GM21515 (cell line): Measurements from ENCODE around the gene MIEF1.

Experiments
- ATAC-seq: cut with Tn5 transposase; IDR thresholded peaks from one replicate; pipeline ENCODE4 v1.9.1; 2021; ENCODE audit not compliant: unreplicated experiment

MIEF1 gene

DNA sequence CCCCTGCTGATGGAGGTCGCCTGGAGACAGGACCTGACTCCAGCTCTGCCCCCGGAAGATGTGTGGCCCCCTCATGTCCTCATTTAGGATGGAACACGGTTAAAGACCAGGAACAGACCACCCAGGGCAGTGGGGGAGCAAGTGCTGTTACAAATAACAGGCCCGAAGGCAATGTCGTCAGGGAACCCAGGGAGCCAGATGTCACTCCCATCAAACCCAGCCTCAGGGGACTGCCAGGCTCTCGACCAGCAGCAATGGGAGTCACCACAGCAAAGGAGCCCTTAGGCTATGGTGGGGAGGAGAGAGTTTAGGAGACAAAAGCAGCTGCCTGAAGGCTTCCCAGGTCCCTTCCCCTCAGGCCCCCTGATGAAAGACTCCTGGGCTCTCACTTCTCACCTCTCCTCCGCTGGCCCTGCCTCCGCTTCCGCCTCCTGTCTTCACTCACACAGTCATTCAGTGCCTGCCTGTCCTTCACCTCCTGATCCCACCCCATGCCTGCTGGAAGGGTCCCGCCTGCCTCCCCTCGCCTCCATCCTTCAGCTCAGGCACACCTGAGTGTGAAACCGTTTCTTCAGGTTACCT is 26.1 kb downstream of the MIEF1 start:
- no peak for ATAC-seq

DNA sequence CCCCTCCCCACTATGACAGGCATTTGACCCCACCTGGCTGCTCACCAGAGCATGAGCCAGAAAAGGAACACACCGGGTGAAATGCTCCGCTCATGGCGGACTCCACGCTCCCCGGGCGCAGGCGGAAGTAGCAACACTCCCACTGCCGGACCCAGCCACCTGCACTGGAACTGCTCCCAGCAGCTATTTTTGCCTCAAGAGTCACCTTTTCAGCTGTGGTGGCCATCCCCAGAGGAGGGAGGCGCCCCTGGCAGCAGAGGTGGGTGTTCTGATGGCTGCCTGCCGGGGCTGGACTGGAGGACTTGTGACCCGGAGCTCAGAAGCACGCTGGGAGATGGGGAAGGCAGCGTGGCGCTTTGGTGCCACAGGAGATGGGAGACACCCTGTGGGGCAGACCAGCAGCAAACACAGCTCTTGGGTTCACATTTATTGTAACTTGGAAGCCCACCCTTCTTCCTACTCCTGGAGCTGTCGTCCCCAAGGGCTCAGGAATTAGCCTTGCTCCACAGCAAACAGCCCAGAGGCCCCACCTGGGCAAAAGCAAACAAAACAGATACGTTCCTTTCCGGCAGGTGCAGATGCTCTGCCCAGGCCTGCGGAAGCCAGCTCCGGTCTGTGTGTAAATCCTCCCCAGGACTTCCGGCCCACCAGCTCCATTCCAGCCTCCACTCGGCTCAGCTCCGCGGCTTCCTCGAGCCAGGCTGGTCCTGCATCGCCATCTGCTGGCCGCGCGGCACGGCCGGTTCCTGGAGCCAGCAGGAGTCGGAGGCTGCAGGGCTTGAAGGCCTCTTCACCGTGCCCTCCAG is 26.8 kb downstream of the MIEF1 start:
- peak; percentile 32 for ATAC-seq

DNA sequence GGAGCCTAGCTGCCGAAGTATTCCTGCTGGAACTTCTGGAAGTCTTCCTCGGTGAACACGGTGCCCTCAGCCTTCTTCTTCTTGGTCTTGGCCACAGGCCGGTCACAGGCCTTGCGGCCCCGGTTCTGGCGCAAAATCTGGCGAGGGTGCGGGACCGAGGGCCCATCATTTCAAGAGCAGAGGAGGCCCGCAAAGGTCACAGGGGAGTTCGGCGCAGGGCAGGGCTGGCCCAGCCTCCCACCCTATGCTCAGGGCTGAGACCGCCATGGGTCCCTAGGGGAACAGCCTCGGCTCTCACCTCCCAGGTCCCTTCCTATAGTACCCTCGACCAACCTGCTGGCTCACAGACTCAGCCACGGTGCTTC is 27.4 kb downstream of the MIEF1 start:
- no peak for ATAC-seq

DNA sequence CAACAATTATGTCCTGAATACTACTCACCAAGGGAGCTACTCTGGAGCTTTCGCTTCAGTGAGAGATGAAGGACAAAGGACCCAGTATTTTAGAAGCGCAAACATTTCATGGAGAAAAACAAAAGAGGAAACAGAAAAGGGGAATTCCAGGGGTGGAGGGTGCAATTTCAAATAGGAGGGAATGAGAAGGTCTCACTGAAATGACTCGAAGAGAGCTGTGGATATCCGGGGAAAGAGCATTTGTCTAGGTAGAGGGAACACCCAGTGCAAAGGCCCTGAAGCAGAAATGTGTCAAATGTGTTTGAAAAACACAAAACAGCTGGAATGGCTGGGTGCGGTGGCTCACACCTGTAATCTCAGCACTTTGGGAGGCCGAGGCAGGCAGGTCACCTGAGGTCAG is 28.0 kb downstream of the MIEF1 start:
- no peak for ATAC-seq

DNA sequence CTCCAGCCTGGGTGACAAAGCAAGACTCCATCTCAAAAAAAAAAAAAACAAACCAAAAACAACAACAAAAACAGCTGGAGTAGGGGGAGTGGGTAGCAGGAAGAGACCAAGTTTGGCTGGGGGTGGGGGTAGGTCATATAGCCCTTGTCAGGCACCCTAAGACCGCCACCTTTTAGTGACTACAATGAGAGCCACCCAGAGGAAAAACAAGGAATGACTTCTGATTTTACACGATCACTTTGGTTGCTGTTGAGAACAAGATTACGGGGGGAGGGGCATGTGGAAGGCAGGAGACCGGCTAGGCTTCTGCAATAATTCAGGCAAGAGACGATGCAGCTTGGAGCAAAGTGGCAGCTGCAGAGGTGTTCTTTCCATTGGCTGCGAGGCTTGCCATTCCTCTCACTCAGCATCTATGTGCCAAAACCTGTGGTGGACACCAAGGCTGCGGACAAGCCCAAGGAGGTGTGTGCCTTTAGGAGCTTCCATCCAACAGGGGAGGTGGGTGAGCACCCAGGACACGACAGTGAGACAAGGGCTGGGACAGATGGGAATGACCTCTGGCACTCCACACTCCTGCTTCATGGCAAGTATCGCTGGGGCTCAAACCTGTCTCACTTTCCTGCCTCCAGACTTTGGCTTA is 28.7 kb downstream of the MIEF1 start:
- no peak for ATAC-seq

DNA sequence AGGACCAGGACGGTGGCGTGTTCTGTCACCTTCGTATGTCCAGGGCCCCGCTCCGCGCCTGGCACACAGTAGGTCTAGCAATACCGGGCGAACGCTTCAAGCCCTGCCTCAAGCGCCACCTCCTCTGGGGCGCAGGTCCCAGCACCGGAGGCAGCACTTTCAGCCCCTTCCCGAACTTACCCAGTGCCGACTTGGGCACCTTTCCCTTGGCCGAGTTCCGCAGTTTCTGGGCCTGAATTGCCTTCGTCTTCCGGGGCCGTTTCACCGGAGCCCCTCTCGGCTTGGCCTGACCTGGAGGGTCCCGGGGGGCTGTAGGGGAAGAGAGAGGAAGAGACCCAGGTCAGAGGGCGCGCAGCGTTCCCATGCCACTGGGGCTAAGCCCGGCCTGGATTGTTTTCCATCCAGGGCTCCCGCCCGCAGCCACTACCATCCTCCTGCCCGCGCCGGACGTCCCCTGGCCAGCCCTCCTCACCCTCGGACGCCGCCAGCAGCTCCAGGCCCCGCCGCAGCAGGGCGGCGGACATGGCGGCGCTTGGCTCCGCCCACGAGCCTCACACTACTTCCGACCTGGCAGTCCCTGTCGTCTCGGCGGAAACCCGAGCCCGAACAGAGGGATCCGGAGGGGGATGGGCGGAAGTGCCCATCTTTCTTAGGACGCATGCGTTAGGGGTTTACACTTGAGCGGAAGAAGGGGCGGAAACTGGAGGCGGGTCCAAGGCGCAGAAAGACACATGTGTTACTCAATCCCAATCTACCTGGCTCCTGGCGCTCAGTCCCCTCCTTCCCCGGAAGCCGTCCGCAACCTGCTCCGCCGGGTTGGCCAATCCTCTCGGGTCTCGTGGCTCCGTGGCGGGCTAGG is 30.4 kb downstream of the MIEF1 start, which contains the start of gene RPS19BP1:
RPS19BP1 (minus strand) TSS at position 534 of the 859 bp plus-strand sequence; CDS start at position 524, 10 bp downstream.
- peak; percentile 61 for ATAC-seq

DNA sequence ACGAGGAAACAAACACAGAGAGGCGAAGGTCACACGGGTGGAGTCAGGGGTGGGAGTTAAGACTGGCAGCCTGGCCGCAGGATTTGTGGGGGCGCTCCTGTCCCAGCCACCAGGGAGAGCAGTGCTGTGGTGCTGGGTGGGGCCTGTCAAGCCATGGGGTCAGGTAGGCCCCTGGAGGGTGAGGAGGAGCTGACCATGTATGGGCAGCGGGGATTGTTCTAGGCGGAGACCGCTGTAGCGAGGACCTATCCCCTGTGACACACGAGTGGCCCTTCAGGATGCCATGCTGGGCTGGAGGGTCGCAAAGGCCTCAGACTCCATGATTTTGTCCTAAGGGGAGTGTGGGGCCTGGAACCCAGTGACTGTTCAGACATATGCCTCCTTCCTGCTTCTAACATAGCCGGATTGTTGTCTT is 32.0 kb downstream of the MIEF1 start:
- no peak for ATAC-seq

DNA sequence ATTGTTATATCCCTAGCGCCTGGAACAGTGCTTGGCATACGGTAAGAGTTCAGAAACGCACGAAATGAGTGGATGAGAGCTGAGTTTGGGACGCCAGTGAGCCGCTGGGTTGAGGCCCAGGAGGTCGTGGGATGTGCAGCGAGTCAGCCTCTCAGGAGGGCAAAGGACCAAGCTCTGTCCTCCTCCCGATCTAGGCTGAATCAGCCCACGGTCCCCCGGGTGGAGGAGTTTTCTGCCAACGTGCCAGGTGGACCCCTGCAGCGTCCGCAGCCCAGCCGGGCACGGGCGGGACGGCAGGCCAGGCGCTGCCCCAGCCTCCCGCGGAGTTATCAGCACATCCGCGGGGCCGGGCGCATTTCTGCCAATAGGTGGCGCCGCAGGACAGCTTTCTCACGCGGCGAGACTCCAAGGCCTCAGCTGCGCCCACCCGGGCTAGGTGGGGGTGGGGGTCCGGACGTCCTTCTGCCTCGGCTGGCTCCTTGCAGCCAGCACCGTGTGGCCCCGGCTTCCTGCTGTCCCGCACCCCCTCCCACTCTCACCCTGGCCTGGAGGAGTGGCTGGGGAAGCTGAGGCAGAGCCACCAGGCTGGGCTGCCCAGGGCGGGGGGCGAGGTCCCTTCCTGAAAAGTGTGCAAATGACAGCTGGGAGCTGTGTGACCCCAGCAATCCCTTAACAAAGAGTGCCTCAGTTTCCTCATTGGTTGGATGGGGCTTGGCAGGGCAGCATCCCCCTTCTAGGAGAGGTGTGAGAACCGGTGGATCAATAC is 32.7 kb downstream of the MIEF1 start:
- peak; percentile 28 for ATAC-seq

DNA sequence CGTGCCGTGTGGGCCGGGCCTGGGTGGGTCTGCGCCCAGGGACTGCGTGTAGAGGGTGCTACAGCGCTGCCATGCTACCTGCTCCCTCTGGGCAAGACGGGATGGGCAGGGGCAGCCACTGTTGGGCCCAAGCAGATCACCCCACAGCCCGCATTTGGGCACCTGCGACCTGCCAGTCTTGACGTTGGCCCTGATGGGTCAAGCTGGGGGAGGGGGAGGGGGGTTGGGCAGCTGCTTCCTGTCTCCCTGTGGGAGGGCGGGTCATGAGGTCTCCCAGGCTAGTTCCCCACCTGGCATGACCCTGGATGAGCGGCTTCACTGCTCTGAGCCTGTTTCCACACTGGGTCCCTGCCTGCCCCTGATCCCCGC is 33.3 kb downstream of the MIEF1 start:
- no peak for ATAC-seq

DNA sequence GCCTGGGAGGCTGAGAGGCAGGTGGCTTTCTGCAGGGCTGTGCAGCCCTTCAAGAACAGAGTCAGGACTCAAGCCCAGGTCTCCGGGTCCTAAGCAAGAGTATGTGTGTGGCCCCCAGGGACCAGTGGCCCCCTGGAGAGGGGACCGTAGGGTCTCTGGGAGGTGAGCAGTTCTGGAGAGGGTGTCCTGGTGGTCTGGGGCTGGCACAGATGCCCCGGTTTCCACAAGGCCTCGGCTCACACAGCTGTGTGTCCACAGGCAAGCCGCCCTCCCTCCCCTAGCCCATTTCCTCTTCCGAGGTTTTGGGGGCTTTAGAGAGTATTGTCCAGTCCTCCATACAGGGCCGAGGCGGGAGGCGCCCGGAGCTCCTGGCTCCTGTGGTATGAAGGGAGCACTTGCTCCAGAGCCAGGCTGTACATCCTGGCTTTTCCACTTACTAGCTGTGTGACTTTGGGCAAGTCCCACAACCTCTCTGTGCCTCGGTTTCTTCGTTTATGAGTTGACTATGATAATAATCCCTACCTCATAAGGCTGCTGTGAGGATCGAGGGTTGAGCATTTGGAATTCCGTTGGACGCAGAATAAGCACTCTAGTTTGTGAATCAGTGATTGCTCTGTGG is 33.9 kb downstream of the MIEF1 start:
- no peak for ATAC-seq

DNA sequence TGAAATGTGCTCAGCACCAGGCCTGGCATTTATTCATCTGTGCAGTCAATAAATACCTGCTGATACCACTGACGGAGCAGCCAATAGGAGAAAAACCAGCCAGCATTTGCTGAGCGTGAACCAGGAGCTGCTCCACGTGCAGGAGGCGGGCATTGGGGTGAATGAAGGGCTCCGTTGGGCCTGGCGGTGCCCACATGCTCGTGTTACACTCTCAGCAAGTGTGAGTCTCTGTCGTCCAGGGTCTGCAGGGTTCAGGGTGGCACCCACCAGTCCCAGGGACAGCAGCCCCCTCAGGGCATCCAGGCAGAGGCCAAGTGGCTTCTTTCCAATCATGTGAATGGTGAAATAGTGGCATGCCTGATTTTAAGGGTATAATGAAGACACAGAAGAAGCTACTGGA is 34.6 kb downstream of the MIEF1 start:
- no peak for ATAC-seq

DNA sequence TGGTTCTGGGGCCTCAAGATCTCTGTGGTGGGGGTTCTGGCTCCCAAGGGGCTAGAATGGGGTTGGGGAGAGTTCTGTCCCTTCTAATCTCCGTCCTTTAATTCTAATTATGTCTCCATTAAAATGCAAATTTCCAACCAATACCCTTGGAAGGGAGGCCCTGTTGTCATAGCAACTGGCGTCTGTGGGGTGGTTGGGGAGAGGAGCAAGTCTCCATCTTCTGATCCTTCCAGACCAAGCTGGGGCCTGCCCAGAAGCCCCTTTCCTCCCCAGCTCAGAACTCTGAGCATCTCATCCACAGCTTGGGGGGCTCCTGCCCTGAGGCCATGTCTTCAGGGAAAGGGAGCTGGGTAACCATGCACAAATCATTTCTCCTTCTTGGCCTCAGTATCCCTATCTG is 35.9 kb downstream of the MIEF1 start:
- ATAC-seq = no peak

DNA sequence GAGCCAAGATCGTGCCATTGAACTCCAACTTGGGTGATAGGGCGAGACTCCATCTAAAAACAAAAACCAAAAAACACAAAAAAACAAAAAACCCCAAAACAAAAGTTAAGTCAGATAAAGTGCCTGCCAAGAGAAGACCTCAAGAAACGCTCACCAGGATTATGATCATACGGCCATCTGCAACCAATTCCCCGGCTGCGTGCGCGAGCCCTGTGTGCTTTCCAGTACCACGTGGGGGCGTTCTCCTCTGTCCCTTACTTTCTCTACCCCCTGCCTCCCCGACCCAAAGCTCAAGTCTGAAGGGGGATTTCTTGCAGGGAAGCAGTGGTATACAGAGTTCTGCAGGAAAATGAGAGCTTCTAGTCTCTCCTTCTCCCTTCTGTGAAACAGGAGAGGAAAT is 41.0 kb downstream of the MIEF1 start:
- ATAC-seq = no peak

DNA sequence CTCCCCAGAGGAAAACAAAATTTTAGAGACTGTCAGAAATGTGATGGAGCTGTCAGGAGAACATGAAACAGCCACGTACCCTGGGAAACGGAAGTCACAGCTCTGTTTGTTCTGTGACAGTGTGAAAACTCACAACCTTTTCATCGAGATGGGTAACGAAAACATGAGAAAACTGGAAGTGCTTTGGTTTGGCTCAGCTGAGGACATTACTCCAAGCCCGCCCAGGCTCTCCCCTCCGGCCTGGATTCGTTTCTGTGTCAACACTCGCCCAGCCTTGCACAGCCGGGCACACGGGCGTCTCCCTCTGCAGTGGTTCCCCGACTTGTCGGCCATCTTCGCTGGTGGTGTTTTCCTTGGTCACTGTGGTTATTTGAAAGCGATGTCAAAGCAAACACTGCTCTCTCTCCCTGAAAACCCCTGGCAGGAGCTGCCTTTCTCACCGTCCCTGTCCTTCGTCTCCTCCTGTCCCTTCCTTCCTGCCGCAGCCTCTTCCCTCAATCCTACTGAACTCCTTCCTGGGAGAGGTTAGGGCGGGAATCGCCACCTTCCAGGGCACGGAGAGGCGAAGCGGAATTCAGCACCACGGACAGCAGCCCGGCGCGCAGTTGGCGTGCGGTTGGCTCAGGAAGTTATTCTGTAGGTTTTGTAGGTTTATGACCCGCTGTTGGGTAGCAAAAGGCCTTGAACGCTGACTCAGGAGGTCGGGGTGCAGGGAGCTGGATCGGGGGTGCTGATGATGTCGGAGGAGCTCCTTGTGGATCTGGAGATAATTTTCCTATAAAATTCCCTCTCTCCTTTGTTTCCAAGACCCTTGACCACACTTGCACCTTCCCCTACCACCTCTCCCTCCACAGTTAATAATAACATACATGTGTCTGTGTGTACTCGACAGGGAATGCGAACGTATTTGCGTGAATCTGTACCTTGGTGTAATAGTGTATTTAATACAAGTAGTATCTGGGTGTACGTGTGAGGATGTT is 43.6 kb downstream of the MIEF1 start:
- ATAC-seq = no peak

DNA sequence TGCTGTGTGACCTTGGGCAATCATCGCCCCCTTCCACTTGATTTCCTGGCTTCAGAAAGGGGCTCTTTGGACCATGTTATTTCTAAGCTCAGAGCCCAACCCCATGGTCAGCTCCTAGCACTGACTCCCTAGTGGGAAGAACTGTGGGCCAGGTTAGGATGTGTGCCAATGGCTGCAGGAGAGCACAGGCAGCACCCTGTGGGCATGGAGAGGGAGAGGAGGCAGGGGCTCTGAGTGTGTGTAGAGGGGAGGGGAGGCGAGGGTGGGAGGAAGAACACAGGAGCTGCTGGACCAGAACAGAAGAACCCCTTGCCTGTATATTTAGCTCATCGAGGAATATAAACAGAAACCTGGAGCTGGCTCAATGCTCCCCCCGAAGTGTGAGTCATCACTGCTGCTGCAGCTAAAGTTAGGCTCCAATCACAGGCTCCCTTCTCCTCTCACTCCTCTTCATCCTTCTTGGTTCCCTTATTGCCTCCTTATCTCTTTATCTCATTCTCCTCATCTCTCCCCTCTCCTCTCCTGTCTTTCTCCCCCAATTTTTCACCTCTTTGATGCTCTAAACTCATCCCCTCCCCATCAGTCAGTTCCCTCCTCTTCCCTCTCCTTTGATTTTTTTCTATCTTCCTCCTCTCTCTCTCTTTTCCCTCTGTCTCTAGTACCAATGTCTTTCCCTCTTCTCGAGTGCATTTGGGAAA is 44.9 kb downstream of the MIEF1 start:
- no peak for ATAC-seq

DNA sequence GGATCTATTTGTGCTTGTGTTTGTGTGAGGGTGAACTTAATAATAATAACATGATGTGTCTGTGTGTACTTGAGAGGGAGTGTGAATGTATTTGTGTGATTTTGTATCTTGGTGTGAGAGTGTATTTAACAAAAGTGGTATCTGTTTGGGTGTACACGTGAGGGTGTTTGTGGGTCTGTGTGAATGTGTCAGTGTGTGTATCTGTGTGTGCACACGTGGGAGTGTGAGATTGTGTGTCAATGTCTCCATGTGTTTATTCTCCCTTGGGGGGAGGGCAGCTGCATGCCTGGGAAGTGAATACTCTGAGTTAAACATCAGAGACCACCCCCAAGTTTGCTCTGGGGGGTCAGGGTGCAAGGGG is 45.5 kb downstream of the MIEF1 start:
- no peak for ATAC-seq

DNA sequence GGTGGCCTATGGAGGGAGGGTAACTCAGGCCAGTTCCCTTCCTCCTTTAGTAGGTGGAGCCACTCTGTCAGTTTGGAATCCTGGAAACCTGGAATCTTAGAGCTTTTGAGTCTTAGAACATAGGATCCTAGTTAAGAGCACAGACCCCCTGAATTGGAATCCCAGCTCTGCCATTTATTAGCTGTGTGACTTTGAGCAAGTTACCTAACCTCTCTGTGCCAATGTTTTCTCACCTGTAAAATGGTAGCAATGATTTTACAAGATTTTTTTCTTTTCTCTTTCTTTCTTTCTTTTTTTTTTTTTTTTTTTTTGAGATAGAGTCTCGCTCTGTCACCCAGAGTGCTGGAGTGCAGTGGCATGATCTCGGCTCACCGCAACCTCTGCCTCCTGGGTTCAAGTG is 51.3 kb downstream of the MIEF1 start:
- ATAC-seq = no peak

DNA sequence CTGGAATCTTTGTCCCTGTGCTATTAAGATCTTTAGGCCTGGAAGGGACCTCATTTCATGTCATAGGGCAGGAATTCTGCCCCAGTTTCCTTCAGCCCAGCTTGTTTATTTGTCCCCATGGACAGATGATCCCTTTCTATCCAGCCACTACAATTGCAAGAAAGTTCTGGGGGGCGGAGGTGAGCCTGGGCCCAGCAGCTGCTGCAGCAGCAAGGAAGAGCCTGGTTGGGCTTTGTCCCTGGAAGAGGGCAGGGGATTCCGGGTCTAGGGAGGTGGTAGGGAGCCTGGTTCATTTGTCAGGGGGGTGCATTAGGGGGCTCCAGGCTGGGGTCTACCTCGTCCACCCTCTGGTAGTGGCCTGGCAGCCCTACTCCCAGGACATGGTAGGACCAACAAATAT is 52.1 kb downstream of the MIEF1 start:
- no peak for ATAC-seq
